Measurements from ENCODE around the gene GPATCH4. TPM values are rescaled to one million over a fixed set of nuclear protein-coding genes. Genes with fewer than 3 reads are reported as not detected.

The GPATCH4 gene
- total RNA-seq, 1 donor from 2014 or later: 29.4 TPM

DNA sequence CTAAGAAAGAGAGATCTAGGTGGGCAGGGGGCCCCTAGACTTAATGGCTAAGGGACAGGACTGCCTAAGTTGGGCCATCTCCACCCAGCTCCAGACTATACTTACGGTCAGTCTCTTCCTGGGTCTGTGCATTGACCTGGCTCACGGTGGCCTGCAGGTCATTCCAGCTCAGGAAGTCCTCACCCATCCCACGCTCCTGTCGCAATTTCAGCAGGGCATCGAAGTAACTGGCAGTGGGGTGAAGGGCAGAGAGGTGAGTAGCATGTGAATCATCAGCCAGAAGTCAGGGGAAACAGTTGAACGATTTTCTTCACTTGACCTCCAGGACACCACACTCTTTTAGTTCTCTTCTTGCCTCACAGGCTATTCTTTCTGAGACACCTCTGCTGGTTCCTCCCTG lies 49.4 kb downstream of the GPATCH4 start:
- H3K36me3 ChIP-seq: no peaks in the 10 kb centered on the region

DNA sequence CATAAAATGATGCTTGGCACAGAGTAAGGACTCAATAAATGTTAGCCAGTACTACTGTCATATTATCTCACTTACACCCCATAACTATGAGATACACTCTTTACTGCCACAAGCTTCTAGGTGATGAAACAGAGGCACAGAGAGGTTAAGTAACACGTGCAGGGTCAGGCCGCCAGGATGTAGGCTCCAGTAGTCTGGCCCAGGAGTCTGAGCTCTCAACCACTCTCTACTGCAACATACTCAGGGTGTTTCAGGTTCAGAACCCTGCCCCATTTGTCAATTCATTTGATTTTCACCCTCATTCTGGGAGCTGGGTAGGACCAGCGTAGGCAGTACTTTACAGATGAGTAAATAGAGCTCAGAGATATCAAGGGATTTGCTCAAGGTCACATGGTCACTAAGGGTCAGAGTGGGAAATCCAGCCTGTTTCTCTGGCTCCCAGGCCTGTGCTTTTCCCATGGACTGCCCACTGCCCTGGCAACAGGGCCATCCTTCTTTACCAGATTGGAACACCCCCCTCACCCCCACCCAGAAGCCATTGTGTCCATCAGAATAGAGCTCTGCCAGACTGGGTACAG lies 50.1 kb downstream of the GPATCH4 start:
- TF ChIP-seq, protein P1, sequence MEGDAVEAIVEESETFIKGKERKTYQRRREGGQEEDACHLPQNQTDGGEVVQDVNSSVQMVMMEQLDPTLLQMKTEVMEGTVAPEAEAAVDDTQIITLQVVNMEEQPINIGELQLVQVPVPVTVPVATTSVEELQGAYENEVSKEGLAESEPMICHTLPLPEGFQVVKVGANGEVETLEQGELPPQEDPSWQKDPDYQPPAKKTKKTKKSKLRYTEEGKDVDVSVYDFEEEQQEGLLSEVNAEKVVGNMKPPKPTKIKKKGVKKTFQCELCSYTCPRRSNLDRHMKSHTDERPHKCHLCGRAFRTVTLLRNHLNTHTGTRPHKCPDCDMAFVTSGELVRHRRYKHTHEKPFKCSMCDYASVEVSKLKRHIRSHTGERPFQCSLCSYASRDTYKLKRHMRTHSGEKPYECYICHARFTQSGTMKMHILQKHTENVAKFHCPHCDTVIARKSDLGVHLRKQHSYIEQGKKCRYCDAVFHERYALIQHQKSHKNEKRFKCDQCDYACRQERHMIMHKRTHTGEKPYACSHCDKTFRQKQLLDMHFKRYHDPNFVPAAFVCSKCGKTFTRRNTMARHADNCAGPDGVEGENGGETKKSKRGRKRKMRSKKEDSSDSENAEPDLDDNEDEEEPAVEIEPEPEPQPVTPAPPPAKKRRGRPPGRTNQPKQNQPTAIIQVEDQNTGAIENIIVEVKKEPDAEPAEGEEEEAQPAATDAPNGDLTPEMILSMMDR (IDR thresholded peaks at IDR 0.05): no peak
- H3K4me1 ChIP-seq: no peaks in the 10 kb centered on the region
- H3K27me3 ChIP-seq: no peaks in the 10 kb centered on the region
- no peak for DNase-seq (ENCODE audit: low spot score in 2 of 2)
- no peak overlapping the region for H3K4me3 ChIP-seq
- intact Hi-C loops (cut with DNase I): no loop called here
- no peak overlapping the region for H3K27ac ChIP-seq
- no peaks in the 10 kb centered on the region for H3K9me3 ChIP-seq
- no peaks in the 10 kb centered on the region for H3K36me3 ChIP-seq

More for the DNA sequence above, 49.4 kb downstream of the GPATCH4 start:
- H3K27me3 ChIP-seq: no peaks in the 10 kb centered on the region
- no peaks in the 10 kb centered on the region for H3K4me1 ChIP-seq
- DNase-seq (ENCODE audit: low spot score in 2 of 2): no peak
- H3K4me3 ChIP-seq: no peak overlapping the region
- TF ChIP-seq, protein P1 (IDR thresholded peaks at IDR 0.05): no peak
- H3K9me3 ChIP-seq: no peaks in the 10 kb centered on the region
- intact Hi-C loops (cut with DNase I): no loop called here
- no peak overlapping the region for H3K27ac ChIP-seq

DNA sequence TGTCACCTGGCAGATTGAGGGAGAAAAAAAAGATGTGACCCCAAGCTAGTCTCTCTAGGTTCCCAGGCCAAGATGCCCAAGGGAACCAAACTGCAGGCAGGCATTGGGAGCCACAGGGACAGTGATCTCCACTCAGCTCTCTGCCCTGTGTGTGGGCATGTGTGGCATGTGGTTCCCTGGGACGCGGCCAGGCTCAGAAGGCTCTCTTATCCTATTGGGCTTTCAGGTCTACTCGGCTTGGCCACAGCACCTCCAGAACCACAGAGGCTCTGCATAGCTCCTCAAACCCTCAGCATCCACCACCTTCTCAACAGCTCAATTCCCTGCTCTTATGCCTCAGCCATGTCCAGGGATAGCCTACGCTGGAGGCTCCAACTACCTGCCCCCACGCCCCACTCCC lies 50.9 kb downstream of the GPATCH4 start:
- no peaks in the 10 kb centered on the region for H3K9me3 ChIP-seq
- no peaks in the 10 kb centered on the region for H3K27me3 ChIP-seq
- no peak overlapping the region for H3K4me3 ChIP-seq
- no peaks in the 10 kb centered on the region for H3K36me3 ChIP-seq
- TF ChIP-seq, protein P1 (IDR thresholded peaks at IDR 0.05): no peak
- intact Hi-C loops (cut with DNase I): no loop called here
- no peak overlapping the region for H3K27ac ChIP-seq
- no peak for DNase-seq (ENCODE audit: low spot score in 2 of 2)
- H3K4me1 ChIP-seq: no peaks in the 10 kb centered on the region

DNA sequence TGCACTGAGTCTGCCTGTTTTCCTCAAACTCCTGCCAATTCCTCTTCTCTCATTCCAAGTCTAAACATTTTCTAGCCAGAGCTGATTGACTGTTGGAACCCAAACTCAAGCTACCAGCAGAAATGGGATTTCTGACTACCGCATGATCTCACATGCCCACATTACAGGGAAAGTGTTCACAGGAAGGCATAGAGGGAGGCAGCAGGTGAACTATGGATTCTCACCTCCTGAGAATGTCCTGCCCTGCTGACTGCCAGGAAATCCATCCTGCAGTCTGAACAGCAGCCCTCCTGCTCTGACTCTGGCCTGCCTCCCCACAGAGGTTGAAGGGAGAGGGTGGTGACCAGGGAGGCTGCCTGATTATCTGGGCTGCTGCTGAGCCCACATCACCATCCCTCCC lies 51.4 kb downstream of the GPATCH4 start:
- no peak overlapping the region for H3K27ac ChIP-seq
- no peaks in the 10 kb centered on the region for H3K36me3 ChIP-seq
- H3K4me3 ChIP-seq: no peak overlapping the region
- H3K27me3 ChIP-seq: no peaks in the 10 kb centered on the region
- H3K9me3 ChIP-seq: no peaks in the 10 kb centered on the region
- TF ChIP-seq, protein P1 (IDR thresholded peaks at IDR 0.05): no peak
- DNase-seq (ENCODE audit: low spot score in 2 of 2): no peak
- intact Hi-C loops (cut with DNase I): no loop called here
- H3K4me1 ChIP-seq: no peaks in the 10 kb centered on the region

DNA sequence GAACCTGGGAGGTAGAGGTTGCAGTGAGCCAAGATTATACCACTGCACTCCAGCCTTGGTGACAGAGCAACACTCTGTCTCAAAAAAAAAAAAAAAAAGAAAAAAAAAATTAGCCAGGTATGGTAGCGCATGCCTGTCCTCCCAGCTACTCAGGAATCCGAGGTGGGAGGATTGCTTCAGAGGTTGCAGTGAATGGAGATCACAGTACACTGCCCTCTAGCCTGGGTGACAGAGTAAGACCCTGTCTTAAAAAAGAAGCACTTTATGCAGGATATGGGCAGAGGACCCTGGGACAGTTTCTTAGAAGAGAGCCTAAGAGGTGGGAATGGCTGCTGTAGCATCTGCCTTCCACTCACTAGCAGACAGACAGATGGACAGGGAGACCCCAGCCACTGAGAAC lies 51.9 kb downstream of the GPATCH4 start:
- DNase-seq (ENCODE audit: low spot score in 2 of 2): no peak

More for the DNA sequence above, 51.9 kb downstream of the GPATCH4 start:
- no peak overlapping the region for H3K4me3 ChIP-seq
- TF ChIP-seq, protein P1 (IDR thresholded peaks at IDR 0.05): no peak
- no peaks in the 10 kb centered on the region for H3K4me1 ChIP-seq
- H3K36me3 ChIP-seq: no peaks in the 10 kb centered on the region
- intact Hi-C loops (cut with DNase I): no loop called here
- H3K27ac ChIP-seq: no peak overlapping the region
- H3K9me3 ChIP-seq: no peaks in the 10 kb centered on the region
- H3K27me3 ChIP-seq: no peaks in the 10 kb centered on the region
